K562 (cell line): Measurements from ENCODE around the gene SUMF1. TPM values are rescaled to one million over a fixed set of nuclear protein-coding genes. Genes with fewer than 3 reads are reported as not detected.

Experiments used
- ATAC-seq: fragments of 200-7000 bp; cut with Tn5 transposase; 3 replicates; pipeline ENCODE4 v1.9.1; 2020; ENCODE audit warnings: moderate library complexity
- BruUV-seq: library from RNA; stranded (reverse); fragments of 400-500 nt; replicated peaks from 2 replicates; lab custom pipeline; 2021; lab: Mats Ljungman, UMichigan
- CTCF ChIA-PET: fragments of 300-600 bp; formaldehyde crosslinking; extraction: SDS; loops from one replicate; lab custom pipeline; 2021; ENCODE audit warnings: low intra/inter-chr PET ratio; lab: Yijun Ruan, JAX
- POLR2A ChIA-PET: fragments of 300-600, 350-650 bp; sonication (Branson Sonifier 250); formaldehyde crosslinking; extraction: SDS; loops from one replicate; lab custom pipeline; 2021; ENCODE audit warnings: antibody characterized with exemption, inconsistent platforms; lab: Yijun Ruan, JAX
- DNase-seq, 4 experiments: peaks; one replicate each; pipeline versions ENCODE4 v3.0.0 to v3.0.0-alpha.2; 2011 to 2018; ENCODE audit warnings: low spot score in 3 of 4, mixed read lengths in 3 of 4; ENCODE audit errors: extremely low read depth in 1 of 4
- FAIRE-seq: peaks from 2 replicates; lab custom pipeline; 2011; peaks lifted over from hg19 to GRCh38; lab: Jason Lieb, UNC
- H2AFZ ChIP-seq: 2 replicates; pipeline ENCODE4 v1.6.0; 2011; ENCODE audit warnings: low read depth, low read length, control low read depth, inconsistent platforms
- H3K27ac ChIP-seq: fragments of 200-600 bp; 3 replicates; pipeline ENCODE4 v1.8.0; 2011; ENCODE audit warnings: low read depth, mild to moderate bottlenecking, control low read depth, inconsistent platforms, low read length, moderate library complexity, mixed read lengths; ENCODE audit errors: extremely low read depth
- H3K27me3 ChIP-seq, 2 experiments: fragments of 300-600 bp in 1 of 2; 2 replicates in 1 of 2; 3 replicates in 1 of 2; pipeline versions ENCODE4 v1.6.0 to v1.8.0; 2011; ENCODE audit warnings: inconsistent platforms in 2 of 2, low read length in 2 of 2, mild to moderate bottlenecking in 1 of 2, mixed read lengths in 1 of 2, moderate library complexity in 1 of 2; ENCODE audit not compliant: control insufficient read depth in 2 of 2, insufficient read depth in 2 of 2
- H3K36me3 ChIP-seq: fragments of 300-600 bp; 3 replicates; pipeline ENCODE4 v1.8.0; 2011; ENCODE audit warnings: mild to moderate bottlenecking, low read length, inconsistent platforms; ENCODE audit not compliant: control insufficient read depth, insufficient read depth
- H3K4me1 ChIP-seq, 2 experiments: fragments of 200-600 bp in 1 of 2; replicated peaks in 1 of 2; 2 replicates in 1 of 2; 3 replicates in 1 of 2; pipeline versions ENCODE4 v1.5.1 to v1.8.0; 2011; ENCODE audit warnings: inconsistent platforms in 2 of 2, low read length in 2 of 2, mild to moderate bottlenecking in 1 of 2, mixed read lengths in 1 of 2, moderate library complexity in 1 of 2; ENCODE audit not compliant: control insufficient read depth in 2 of 2, insufficient read depth in 2 of 2
- H3K4me2 ChIP-seq: 2 replicates; pipeline ENCODE4 v1.6.1; 2011; ENCODE audit warnings: low read length, control low read depth, inconsistent platforms, mixed read lengths; ENCODE audit not compliant: insufficient read depth
- H3K4me3 ChIP-seq: fragments of 200-600 bp; sonication (generic), shearing (Covaris generic); 2 replicates; pipeline ENCODE4 v1.5.1; 2016; ENCODE audit warnings: control low read depth, inconsistent platforms
- H3K79me2 ChIP-seq: fragments of 200-600 bp; 3 replicates; pipeline ENCODE4 v1.8.0; 2011; ENCODE audit warnings: low read length, inconsistent platforms; ENCODE audit not compliant: control insufficient read depth, insufficient read depth
- H3K9ac ChIP-seq, 2 experiments: 2 replicates each; pipeline versions ENCODE4 v1.6.0 to v1.6.1; 2011; ENCODE audit warnings: low read depth in 2 of 2, low read length in 2 of 2, control low read depth in 1 of 2, inconsistent platforms in 1 of 2, mild to moderate bottlenecking in 1 of 2, mixed read lengths in 1 of 2; ENCODE audit not compliant: insufficient read depth in 1 of 2
- H3K9me1 ChIP-seq: one replicate; pipeline ENCODE4 v1.6.0; 2011; ENCODE audit warnings: inconsistent platforms, mild to moderate bottlenecking, low read length, moderate library complexity; ENCODE audit not compliant: control insufficient read depth, insufficient read depth
- H3K9me3 ChIP-seq: replicated peaks from 2 replicates; pipeline ENCODE4 v1.5.1; 2011; ENCODE audit warnings: low read depth, low read length, inconsistent platforms; ENCODE audit not compliant: control insufficient read depth, insufficient read depth
- H4K20me1 ChIP-seq: replicated peaks from 2 replicates; pipeline ENCODE4 v1.6.1; 2011; ENCODE audit warnings: low read length, inconsistent platforms, mixed read lengths; ENCODE audit not compliant: control insufficient read depth, insufficient read depth
- AFF4 ChIP-seq: sonication (generic); formaldehyde crosslinking; IDR thresholded peaks from 2 replicates; pipeline ENCODE4 v1.8.0; 2023; ENCODE audit warnings: mild to moderate bottlenecking, missing genetic modification reagents
- CBX3 ChIP-seq, 2 experiments: IDR thresholded peaks; 1 replicate in 1 of 2; 2 replicates in 1 of 2; pipeline ENCODE4 v1.6.1; 2012; ENCODE audit warnings: inconsistent platforms in 2 of 2, low read length in 2 of 2, borderline replicate concordance in 1 of 2, control low read depth in 1 of 2
- ELF4 ChIP-seq: fragments of 450-650 bp; formaldehyde crosslinking; IDR thresholded peaks from 2 replicates; pipeline ENCODE4 v1.4.0; 2022; ENCODE audit warnings: missing genetic modification characterization
- ETV6 ChIP-seq, 3 experiments: fragments of 150-350 bp in 1 of 3; sonication (generic) in 1 of 3; formaldehyde crosslinking in 1 of 3; IDR thresholded peaks; 2 replicates each; pipeline versions ENCODE4 v1.6.1 to v1.8.0; 2014 to 2022; ENCODE audit warnings: borderline replicate concordance in 2 of 3, low read depth in 2 of 3, antibody characterized with exemption in 1 of 3, low read length in 1 of 3, mild to moderate bottlenecking in 1 of 3, missing genetic modification reagents in 1 of 3
- GATA2 ChIP-seq: sonication (generic); formaldehyde crosslinking; IDR thresholded peaks from 2 replicates; pipeline ENCODE4 v1.4.0; 2020; ENCODE audit warnings: mild to moderate bottlenecking, missing genetic modification reagents
- KLF6 ChIP-seq: fragments of 250-450 bp; sonication (Bioruptor Pico); IDR thresholded peaks from 2 replicates; pipeline ENCODE4 v1.4.0; 2020; ENCODE audit warnings: mild to moderate bottlenecking, moderate library complexity, borderline replicate concordance
- NCOA4 ChIP-seq: fragments of 450-650 bp; IDR thresholded peaks from 2 replicates; pipeline ENCODE4 v1.6.1; 2018; ENCODE audit warnings: mild to moderate bottlenecking; ENCODE audit not compliant: partially characterized antibody
- RBM34 ChIP-seq: fragments of 200-400 bp; formaldehyde crosslinking; IDR thresholded peaks from 2 replicates; pipeline ENCODE4 v1.6.1; 2018; ENCODE audit warnings: low read length, borderline replicate concordance; ENCODE audit not compliant: insufficient read depth
- WGBS: fragments of 100-300 bp; shearing (Covaris generic); methylation state at CpG from one replicate; pipeline ENCODE4 v1.1.6; 2016; ENCODE audit warnings: low coverage, mixed read lengths; ENCODE audit not compliant: insufficient coverage; ENCODE audit errors: missing lambda C conversion rate; 5-methylcytosine and 5-hydroxymethylcytosine counted together
- in situ Hi-C: fragments of 300-500 bp; cut with MboI; formaldehyde crosslinking; loops from 4 replicates; pipeline ENCODE4 v1.15.0; 2018; ENCODE audit warnings: inconsistent platforms, mixed read lengths
- intact Hi-C: fragments of 100-400 bp; cut with micrococcal nuclease; formaldehyde crosslinking; loops from 2 replicates; pipeline ENCODE4 v1.14.2; 2022
- polyA plus RNA-seq, 8 experiments: library from polyadenylated mRNA; depleted of rRNA in 4 of 8; stranded (reverse) in 5 of 8; unstranded in 3 of 8; fragments of >200 nt; fragmentation: Nextera tagmentation in 2 of 8; fragmentation: Illumina TruSeq in 1 of 8; extraction: Ambion mirVana in 2 of 8; extraction: Trizol in 1 of 8; gene quantifications; 2 replicates each; pipeline versions ENCODE4 v1.2.1 to v1.2.3, GENCODE V29; 2011 to 2014; ENCODE audit warnings: inconsistent platforms in 1 of 8, missing spikeins in 1 of 8
- total RNA-seq, 7 experiments: library from RNA; depleted of rRNA in 6 of 7; stranded (reverse); fragments of >200 nt in 6 of 7; fragmentation: Illumina TruSeq in 2 of 7; extraction: Trizol in 2 of 7; gene quantifications; 2 replicates each; pipeline versions ENCODE4 v1.2.1 to v1.2.3, GENCODE V29; 2011 to 2021; ENCODE audit warnings: low replicate concordance in 1 of 7
- TF ChIP-seq, protein P1 (sequence below), 2 experiments: fragments of 200-800 bp in 1 of 2; sonication (Bioruptor generic) in 1 of 2; sonication (generic) in 1 of 2; formaldehyde crosslinking in 1 of 2; IDR thresholded peaks in 1 of 2; conservative IDR thresholded peaks in 1 of 2; 2 replicates each; pipeline versions ENCODE4 v1.5.0 to v1.6.1; 2016 to 2020; ENCODE audit warnings: missing compliant biosample characterization in 1 of 2, missing genetic modification characterization in 1 of 2, missing genetic modification reagents in 1 of 2

SUMF1 gene
- total and polyA plus RNA-seq, 9 of the 15 experiments (the other 6 are each of a cell fraction or from before 2014, with no cell fraction given): 1.3 to 7.4 (median 4.2) TPM

- WGBS: 55% methylated on average over 1 of the region's 1 CpG
These were observed 57.0 kb downstream of the SUMF1 start for GRCh38 chr3:4409971-4410573.

More at GRCh38 chr3:4409971-4410573, 57.0 kb downstream of the SUMF1 start:
- no peak for FAIRE-seq
- Histone ChIP-seq H4K20me1 (no peaks in the 10 kb centered on the region), H2AFZ (no peak overlapping the region; the same call in 1 of the 2 replicates)
- TF ChIP-seq KLF6 (no peak), GATA2 (CRISPR knock-in tag) (no peak), ELF4 (CRISPR knock-in tag) (no peak), ETV6 (IDR thresholded peaks at IDR 0.05; ENCODE audit: borderline replicate concordance in 1 of 2, low read depth in 2 of 2, low read length in 1 of 2) (no peak), ETV6 (CRISPR knock-in tag; IDR thresholded peaks at IDR 0.05; ENCODE audit: borderline replicate concordance) (no peak), CBX3 (IDR thresholded peaks at IDR 0.05; ENCODE audit: borderline replicate concordance in 1 of 2, low read length in 2 of 2) (no peak), AFF4 (CRISPR knock-in tag) (no peak), RBM34 (no peak), NCOA4 (no peak)
- TF ChIP-seq, protein P1, sequence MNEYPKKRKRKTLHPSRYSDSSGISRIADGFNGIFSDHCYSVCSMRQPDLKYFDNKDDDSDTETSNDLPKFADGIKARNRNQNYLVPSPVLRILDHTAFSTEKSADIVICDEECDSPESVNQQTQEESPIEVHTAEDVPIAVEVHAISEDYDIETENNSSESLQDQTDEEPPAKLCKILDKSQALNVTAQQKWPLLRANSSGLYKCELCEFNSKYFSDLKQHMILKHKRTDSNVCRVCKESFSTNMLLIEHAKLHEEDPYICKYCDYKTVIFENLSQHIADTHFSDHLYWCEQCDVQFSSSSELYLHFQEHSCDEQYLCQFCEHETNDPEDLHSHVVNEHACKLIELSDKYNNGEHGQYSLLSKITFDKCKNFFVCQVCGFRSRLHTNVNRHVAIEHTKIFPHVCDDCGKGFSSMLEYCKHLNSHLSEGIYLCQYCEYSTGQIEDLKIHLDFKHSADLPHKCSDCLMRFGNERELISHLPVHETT (CRISPR knock-in tag; conservative IDR thresholded peaks at IDR 0.05 in 1 of 2, IDR thresholded peaks at IDR 0.05 in 1 of 2): no peak
- TF ChIP-seq, all 486 proteins: peak for 0
- intact Hi-C loops (no loop called here), in situ Hi-C loops (no loop called here)
- Histone ChIP-seq H3K4me3 (no peak overlapping the region), H3K27ac (no peak overlapping the region), H3K27me3 (no peaks in the 10 kb centered on the region), H3K9me3 (no peaks in the 10 kb centered on the region), H3K4me1 (peaks cover 0 to 12% of the 10 kb centered on the region in 2 experiments; a peak in 2 of 5 replicates), H3K9me1 (no peaks in the 10 kb centered on the region), H3K4me2 (no peak overlapping the region), H3K9ac (0 out of 4 replicates have a peak overlapping the region, but pooled peaks of 1 of the 2 experiments have one; percentile 12), H3K36me3 (0 out of 3 replicates have a peak, but pooled peaks cover 5% of the 10 kb centered on the region), H3K79me2 (no peaks in the 10 kb centered on the region)
- POLR2A ChIA-PET: interaction anchor here (1.6 to 3.2 kb wide), 2 partner anchors 59 to 84 kb away, joined by 4 to 10 read pairs; partner anchors contain the start of gene ITPR1
- DNase-seq (no peak), ATAC-seq (no peak)
- BruUV-seq: no TSS peak
- CTCF ChIA-PET: no interaction called here
